ENCODE results near the gene TCF4.

TCF4 gene

DNA sequence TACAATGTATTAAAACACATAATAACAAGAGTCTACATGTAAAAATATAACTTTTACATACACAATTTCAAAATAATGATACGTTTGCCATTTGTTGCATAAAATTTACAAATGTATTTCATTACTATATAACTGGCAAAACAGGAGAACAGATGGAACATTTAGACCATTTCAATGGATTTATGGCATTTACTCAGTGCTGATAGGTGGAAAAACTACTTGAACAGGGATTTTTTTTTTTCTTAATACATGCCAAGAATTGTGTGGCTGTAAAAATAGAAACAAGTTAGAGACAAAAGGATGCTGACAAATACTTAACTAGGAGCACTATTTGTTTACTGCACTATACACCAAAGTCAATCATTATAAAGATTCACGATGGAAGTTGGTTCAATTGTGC, 361.9 kb downstream of the TCF4 start:
- Mint-ChIP-seq H3K9me3 (no peaks in the 10 kb centered on the region), H3K4me1 (ENCODE audit: low read depth) (no peaks in the 10 kb centered on the region), H3K36me3 (ENCODE audit: low read depth) (no peaks in the 10 kb centered on the region), H3K27me3 (ENCODE audit: low read depth) (no peaks in the 10 kb centered on the region), H3K4me3 (no peak overlapping the region), H3K27ac (no peak overlapping the region)

DNA sequence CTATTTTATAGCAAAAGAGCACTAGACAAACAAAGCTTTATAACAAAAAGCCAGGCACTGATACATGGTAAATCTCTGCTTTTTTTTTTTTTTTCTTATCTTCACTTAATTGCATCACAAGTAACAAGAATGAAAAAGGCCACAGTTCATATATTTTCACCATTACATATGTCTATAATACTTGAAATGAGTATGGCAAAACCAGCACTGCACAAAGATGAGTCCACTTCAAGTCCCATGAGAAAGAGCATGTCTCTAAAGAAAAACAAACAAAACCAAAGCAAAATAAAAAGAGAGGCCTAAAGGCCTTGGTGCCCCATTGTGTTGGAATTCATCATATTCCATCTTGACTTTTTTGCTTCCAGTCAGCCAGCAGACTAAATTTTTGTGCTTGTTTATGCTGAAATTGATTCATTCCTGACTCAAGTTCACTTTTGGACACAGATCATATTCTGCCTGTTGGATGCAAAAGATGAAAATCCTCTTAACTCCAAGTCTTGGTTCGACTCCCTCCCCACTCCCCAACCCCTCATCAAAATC, 363.8 kb downstream of the TCF4 start:
- H3K27ac Mint-ChIP-seq: no peak overlapping the region
- H3K36me3 Mint-ChIP-seq (ENCODE audit: low read depth): no peaks in the 10 kb centered on the region
- H3K27me3 Mint-ChIP-seq (ENCODE audit: low read depth): no peaks in the 10 kb centered on the region
- no peaks in the 10 kb centered on the region for H3K4me1 Mint-ChIP-seq (ENCODE audit: low read depth)
- no peak overlapping the region for H3K4me3 Mint-ChIP-seq
- no peaks in the 10 kb centered on the region for H3K9me3 Mint-ChIP-seq

DNA sequence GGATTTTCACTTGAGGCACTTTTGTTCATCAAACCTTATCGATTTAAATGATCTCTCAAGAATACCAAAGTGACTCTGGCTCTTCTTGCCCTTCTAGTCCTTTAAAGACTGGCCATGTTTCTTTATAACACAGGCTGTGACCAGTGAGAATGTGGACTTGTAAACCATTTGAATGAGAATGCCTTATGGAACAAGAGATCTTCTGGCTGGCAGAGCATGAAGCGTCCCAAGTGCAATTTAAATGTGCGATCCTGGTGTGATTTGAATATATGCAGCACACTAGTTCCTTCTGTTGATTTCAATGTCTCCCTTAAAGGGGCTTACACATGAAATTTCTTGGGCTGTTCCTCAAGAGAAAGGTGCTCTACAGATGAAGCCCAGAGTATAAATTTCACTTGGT, 366.4 kb downstream of the TCF4 start:
- no peaks in the 10 kb centered on the region for H3K9me3 Mint-ChIP-seq
- no peaks in the 10 kb centered on the region for H3K4me1 Mint-ChIP-seq (ENCODE audit: low read depth)

DNA sequence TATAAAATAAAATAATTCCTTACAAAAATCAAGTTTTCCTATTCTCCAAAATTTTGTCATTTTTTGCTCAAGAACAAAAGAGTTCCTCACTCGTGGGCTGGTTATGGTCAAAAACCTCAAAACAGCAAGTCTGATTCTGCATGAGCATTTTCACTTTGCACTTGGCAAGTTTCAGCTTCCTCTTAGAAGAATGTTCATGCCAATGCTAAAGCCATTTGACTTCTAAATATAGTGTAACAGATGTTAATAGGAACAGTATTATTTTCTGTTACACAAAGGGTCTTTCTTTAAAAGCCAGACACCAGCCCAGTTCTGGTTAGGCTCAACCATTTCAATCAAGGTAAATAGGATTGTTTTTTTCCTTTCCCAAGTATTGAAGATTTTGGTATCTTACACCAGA, 367.5 kb downstream of the TCF4 start:
- H3K36me3 Mint-ChIP-seq (ENCODE audit: low read depth): no peaks in the 10 kb centered on the region
- H3K27ac Mint-ChIP-seq: no peak overlapping the region
- H3K27me3 Mint-ChIP-seq (ENCODE audit: low read depth): no peaks in the 10 kb centered on the region
- no peaks in the 10 kb centered on the region for H3K4me1 Mint-ChIP-seq (ENCODE audit: low read depth)
- H3K4me3 Mint-ChIP-seq: no peak overlapping the region
- no peaks in the 10 kb centered on the region for H3K9me3 Mint-ChIP-seq

More for the DNA sequence above, 366.4 kb downstream of the TCF4 start:
- Mint-ChIP-seq H3K27ac (no peak overlapping the region), H3K4me3 (no peak overlapping the region), H3K27me3 (ENCODE audit: low read depth) (no peaks in the 10 kb centered on the region), H3K36me3 (ENCODE audit: low read depth) (no peaks in the 10 kb centered on the region)

DNA sequence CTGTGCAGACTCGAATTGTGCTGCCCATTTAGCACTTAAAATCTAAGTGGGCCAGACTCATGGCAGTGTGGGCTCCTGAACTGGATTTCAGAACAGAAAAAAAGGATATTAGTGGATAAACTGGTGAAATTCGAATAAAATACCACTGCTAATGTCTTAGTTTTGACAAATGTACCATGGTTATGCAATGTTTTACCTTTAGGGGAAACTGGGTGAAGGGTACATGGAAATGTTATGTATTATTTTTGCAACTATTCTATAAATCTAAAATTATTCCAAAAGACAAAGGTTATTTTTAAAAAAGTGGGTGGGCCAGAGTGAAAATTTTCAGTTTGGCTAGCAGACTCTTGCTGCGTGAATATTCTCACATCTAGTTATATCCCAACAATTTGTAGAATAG, 368.2 kb downstream of the TCF4 start:
- Mint-ChIP-seq H3K27me3 (ENCODE audit: low read depth) (no peaks in the 10 kb centered on the region), H3K27ac (no peak overlapping the region), H3K36me3 (ENCODE audit: low read depth) (no peaks in the 10 kb centered on the region), H3K9me3 (no peaks in the 10 kb centered on the region), H3K4me3 (no peak overlapping the region), H3K4me1 (ENCODE audit: low read depth) (no peaks in the 10 kb centered on the region)

DNA sequence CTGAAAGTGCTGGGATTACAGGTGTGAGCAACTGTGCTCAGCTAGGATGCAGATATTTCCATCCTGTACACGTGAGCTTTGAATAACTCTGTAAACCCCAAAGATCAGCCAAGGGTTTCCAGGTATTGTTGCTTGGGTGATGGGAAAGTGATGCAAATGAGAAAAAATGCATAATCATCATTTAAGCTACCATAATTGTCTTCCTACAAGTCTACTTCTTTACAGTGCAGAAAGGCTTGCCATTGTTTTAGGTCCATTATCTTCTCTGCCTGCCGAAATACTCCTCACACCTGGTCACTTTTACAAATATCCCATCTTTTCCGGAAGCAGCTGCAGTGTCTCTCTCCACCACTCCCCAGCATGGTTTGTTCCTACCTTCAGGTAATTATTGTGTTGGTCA, 368.9 kb downstream of the TCF4 start:
- Mint-ChIP-seq H3K27me3 (ENCODE audit: low read depth) (no peaks in the 10 kb centered on the region), H3K9me3 (no peaks in the 10 kb centered on the region), H3K27ac (no peak overlapping the region), H3K36me3 (ENCODE audit: low read depth) (no peaks in the 10 kb centered on the region), H3K4me3 (no peak overlapping the region), H3K4me1 (ENCODE audit: low read depth) (no peaks in the 10 kb centered on the region)

DNA sequence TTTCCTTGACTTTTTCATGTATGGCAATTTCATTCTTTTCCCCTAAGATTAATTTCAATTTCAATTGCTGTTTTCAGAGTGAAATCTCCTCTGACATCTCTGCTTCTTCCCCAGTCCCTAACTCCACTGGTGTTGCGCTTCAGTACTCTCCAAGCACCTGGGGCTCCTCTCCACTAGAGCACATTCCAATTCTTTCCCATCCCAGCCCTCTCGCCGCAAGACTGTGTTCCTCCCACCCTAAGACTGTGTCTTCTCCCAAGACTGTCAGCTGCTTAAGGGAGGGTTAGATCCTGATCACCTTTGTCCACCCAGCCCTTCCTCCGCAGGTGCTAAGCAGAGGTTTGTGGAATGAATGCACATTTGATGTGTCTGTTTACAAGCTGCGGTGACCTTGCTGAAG, 373.0 kb downstream of the TCF4 start:
- no peaks in the 10 kb centered on the region for H3K27me3 Mint-ChIP-seq (ENCODE audit: low read depth)
- no peak overlapping the region for H3K27ac Mint-ChIP-seq
- H3K4me1 Mint-ChIP-seq (ENCODE audit: low read depth): no peaks in the 10 kb centered on the region
- H3K4me3 Mint-ChIP-seq: no peak overlapping the region
- H3K9me3 Mint-ChIP-seq: no peaks in the 10 kb centered on the region
- H3K36me3 Mint-ChIP-seq (ENCODE audit: low read depth): no peaks in the 10 kb centered on the region

DNA sequence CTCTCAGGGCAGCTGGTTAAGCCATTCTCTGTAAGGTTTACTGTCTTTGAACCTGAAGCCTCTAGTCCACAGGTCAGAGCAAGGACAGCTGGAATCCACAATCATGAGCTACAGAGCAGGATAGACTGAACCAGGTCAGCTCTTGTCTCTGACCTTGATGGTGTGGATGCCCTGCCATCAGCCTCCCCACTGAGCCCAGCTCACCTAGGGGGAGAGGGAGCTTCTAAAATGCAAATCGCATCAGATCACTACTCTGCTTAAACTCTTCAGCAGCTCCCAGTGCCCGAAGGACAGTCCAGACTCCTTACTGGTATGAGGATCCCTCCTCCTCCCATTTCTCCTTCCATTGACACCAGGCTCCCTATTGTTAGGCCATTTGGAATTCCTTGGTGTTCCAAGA, 373.5 kb downstream of the TCF4 start:
- Mint-ChIP-seq H3K4me1 (ENCODE audit: low read depth) (no peaks in the 10 kb centered on the region), H3K27me3 (ENCODE audit: low read depth) (no peaks in the 10 kb centered on the region), H3K9me3 (no peaks in the 10 kb centered on the region), H3K36me3 (ENCODE audit: low read depth) (no peaks in the 10 kb centered on the region), H3K27ac (no peak overlapping the region), H3K4me3 (no peak overlapping the region)

DNA sequence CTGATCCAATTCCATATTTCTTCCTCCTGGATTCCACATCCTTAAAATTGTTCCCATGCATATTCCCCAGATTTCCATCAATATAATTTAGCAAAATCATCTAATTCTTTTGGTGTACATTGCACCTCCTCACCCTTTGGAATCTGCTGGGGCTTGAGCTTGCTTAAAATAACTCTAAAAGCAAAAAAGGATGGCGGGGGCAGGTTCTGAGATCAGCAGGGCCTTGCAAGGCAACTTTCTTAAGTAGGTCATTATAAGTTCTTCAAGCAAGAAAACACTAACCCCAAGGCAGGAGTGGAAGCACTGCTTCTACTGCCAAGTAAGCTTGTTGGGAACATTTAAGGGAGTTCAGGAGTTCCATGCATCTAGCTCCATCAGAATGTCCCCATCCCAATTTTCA, 374.4 kb downstream of the TCF4 start:
- no peaks in the 10 kb centered on the region for H3K4me1 Mint-ChIP-seq (ENCODE audit: low read depth)
- H3K36me3 Mint-ChIP-seq (ENCODE audit: low read depth): no peaks in the 10 kb centered on the region
- no peak overlapping the region for H3K4me3 Mint-ChIP-seq
- no peaks in the 10 kb centered on the region for H3K9me3 Mint-ChIP-seq
- H3K27me3 Mint-ChIP-seq (ENCODE audit: low read depth): no peaks in the 10 kb centered on the region
- H3K27ac Mint-ChIP-seq: no peak overlapping the region

DNA sequence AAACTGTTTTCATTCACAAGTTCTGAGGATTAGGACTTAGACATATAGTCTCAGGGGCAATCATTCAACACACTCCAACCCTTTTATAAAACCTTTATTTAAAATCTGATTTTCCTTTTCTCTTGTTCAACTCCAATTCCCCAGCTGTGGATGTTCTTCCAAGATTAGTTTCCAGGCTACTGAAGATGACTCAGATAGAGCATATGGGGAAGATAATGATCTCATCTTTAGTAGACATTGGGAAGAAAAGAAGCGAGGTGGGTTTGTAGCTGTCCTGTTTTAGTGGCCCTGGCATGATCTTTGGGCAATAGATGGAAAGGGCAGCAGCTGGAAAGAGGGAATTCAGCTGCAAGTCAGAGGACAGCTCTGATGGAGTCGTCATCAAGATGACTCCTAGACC, 381.1 kb downstream of the TCF4 start:
- no peaks in the 10 kb centered on the region for H3K36me3 Mint-ChIP-seq (ENCODE audit: low read depth)

DNA sequence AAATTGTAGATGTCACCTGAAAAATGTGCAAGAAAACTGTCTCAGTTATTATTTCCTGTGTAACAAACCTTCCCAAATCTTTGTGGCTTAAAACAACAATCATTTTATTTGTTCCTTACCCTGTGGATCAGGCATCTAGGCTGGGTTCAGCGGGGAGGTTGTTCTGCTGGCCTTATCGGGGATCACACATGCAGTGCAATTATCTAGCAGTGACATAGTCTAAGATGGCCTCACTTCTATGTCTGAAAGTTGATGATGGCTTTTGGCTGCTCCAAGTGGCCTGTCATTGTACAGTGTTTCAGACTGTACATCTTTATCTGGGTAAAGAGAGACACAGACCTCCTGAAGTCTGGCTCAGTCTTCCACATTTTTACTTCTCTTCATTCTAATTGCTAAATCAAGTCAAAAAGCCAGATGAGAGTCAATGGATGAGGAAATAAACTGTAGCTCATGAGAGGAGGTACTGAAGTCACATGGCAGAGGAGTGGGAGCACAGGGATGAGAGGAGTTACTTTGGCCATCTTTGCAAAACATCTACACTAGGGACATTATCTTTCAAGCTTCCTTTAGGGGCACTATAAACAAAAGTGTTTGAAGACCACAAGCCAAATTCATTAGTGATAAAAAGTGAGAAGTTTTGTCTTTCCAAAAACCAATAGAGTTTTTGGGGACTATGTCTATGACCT, 385.6 kb downstream of the TCF4 start:
- H3K9me3 Mint-ChIP-seq: no peaks in the 10 kb centered on the region
- H3K27me3 Mint-ChIP-seq (ENCODE audit: low read depth): no peaks in the 10 kb centered on the region
- H3K36me3 Mint-ChIP-seq (ENCODE audit: low read depth): no peaks in the 10 kb centered on the region
- no peaks in the 10 kb centered on the region for H3K4me1 Mint-ChIP-seq (ENCODE audit: low read depth)
- no peak overlapping the region for H3K27ac Mint-ChIP-seq
- no peak overlapping the region for H3K4me3 Mint-ChIP-seq

More for the DNA sequence above, 381.1 kb downstream of the TCF4 start:
- Mint-ChIP-seq H3K9me3 (no peaks in the 10 kb centered on the region), H3K27ac (no peak overlapping the region), H3K4me1 (ENCODE audit: low read depth) (no peaks in the 10 kb centered on the region), H3K4me3 (no peak overlapping the region), H3K27me3 (ENCODE audit: low read depth) (no peaks in the 10 kb centered on the region)

DNA sequence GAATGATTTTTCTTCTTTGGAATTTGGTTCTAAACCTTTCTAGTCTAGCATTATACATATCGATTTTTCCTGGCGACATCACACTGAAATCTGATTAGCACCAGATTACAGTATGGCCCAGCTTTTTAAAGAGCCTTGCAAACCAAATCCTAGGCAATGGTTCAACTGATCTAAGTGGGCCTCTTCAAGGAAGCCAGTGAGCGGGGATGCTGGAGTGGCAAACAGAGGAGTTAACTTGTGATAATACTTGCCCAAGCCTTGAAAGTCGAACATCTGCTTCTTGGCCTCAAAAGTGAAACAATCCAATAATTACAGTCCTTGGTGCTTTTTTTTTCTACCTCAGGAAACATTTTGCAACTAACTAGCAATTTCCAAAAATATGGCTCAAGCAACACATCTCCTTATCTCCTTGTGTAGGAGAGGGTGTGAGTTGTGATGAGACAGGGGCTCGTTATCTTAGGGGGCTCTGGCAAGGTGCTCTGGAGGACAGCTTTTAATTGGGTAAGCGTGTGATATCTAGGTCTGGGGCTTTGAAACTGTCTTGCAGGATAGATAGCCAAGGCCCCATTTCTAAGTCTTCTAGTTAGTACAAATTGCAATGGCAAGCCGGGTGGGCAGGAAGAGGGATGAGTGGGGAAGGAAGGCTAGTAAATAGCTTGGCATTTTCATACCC, 388.6 kb downstream of the TCF4 start:
- Mint-ChIP-seq H3K27ac (no peak overlapping the region), H3K4me1 (ENCODE audit: low read depth) (no peaks in the 10 kb centered on the region), H3K9me3 (no peaks in the 10 kb centered on the region)

DNA sequence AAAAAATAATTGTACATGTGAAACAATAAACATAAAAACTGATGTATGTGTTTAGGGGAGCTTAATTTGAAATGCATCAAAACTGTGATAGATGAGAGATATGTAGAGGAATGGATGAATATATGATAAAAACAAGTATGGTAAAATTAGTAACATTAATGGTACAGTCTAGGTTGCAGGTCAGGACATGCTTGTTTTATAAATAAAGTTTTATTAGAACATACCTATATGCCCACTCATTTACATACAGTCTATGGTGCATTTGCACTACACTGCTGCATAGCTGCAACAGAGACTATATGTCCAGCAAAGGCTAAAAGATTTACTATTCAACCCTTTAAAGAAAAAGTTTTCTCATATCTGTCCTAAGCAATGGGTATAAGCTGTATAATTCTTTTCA, 392.1 kb downstream of the TCF4 start:
- H3K27ac Mint-ChIP-seq: no peak overlapping the region
- H3K4me3 Mint-ChIP-seq: no peak overlapping the region
- no peaks in the 10 kb centered on the region for H3K9me3 Mint-ChIP-seq
- no peaks in the 10 kb centered on the region for H3K27me3 Mint-ChIP-seq (ENCODE audit: low read depth)
- no peaks in the 10 kb centered on the region for H3K4me1 Mint-ChIP-seq (ENCODE audit: low read depth)
- no peaks in the 10 kb centered on the region for H3K36me3 Mint-ChIP-seq (ENCODE audit: low read depth)

More for the DNA sequence above, 388.6 kb downstream of the TCF4 start:
- H3K36me3 Mint-ChIP-seq (ENCODE audit: low read depth): no peaks in the 10 kb centered on the region
- H3K27me3 Mint-ChIP-seq (ENCODE audit: low read depth): no peaks in the 10 kb centered on the region
- no peak overlapping the region for H3K4me3 Mint-ChIP-seq

DNA sequence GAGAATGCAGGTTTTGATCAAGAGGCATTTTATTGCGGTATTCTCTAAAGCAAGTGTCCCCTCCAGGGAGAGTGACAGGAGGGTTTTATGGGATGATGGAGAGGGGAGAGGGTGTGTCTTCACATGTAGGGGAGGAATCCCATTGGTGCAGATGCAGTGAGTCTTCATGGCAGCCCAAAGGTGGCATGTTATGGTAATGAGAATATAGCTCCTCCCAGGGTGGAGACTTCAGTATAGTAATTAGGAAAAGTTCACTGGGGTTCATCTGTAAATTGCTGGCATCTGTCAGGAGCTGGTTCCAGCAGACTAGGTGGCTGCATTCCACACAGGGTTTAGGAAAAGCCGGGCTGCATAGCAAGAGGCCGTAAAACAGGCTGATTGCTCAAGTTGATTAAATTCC, 398.0 kb downstream of the TCF4 start:
- Mint-ChIP-seq H3K36me3 (ENCODE audit: low read depth) (no peaks in the 10 kb centered on the region), H3K27me3 (ENCODE audit: low read depth) (no peaks in the 10 kb centered on the region), H3K4me1 (ENCODE audit: low read depth) (no peaks in the 10 kb centered on the region), H3K27ac (no peak overlapping the region), H3K9me3 (no peaks in the 10 kb centered on the region), H3K4me3 (no peak overlapping the region)

DNA sequence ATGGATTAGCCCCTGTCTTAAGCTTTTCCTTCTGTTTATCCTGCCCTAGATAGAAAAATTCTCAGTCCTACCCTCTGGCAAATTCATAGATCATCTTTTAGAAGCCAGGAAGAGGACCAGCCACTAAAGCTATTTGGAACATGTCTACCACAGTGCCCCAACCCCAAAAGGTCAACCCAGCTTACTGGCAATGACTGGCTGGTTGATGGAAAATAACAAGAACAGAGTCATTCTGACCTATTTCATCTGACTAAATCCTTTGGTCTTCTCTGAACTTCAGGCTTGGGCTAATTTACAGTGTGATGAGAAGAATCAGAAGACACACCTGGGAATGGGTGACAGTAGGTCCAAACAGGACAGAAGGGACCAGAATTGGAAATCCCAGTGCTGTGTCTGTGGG, 401.4 kb downstream of the TCF4 start:
- Mint-ChIP-seq H3K36me3 (ENCODE audit: low read depth) (no peaks in the 10 kb centered on the region), H3K4me3 (no peak overlapping the region), H3K27ac (no peak overlapping the region), H3K4me1 (ENCODE audit: low read depth) (no peaks in the 10 kb centered on the region), H3K9me3 (no peaks in the 10 kb centered on the region), H3K27me3 (ENCODE audit: low read depth) (no peaks in the 10 kb centered on the region)

Measured in T-helper 1 cell treated with Interleukin-12 subunit alpha and Interleukin-12 subunit beta and Interleukin-4 antibody, amounts not matched to agents 30 μg/mL and 1 μg/mL, for 36 hours (primary cell).